NK-92 treated with Interleukin-12 subunit alpha and Interleukin-12 subunit beta, amount 100 ng/mL, for 24 hours (cell line): ENCODE measurements around the gene SDHB.
A peak's percentile ranks its signal among the peaks of the same experiment; 100 is the strongest.

ENCODE experiments used
- DNase-seq: peaks from one replicate; lab custom pipeline; 2025; lab: John Stamatoyannopoulos, UW

SDHB gene

DNA sequence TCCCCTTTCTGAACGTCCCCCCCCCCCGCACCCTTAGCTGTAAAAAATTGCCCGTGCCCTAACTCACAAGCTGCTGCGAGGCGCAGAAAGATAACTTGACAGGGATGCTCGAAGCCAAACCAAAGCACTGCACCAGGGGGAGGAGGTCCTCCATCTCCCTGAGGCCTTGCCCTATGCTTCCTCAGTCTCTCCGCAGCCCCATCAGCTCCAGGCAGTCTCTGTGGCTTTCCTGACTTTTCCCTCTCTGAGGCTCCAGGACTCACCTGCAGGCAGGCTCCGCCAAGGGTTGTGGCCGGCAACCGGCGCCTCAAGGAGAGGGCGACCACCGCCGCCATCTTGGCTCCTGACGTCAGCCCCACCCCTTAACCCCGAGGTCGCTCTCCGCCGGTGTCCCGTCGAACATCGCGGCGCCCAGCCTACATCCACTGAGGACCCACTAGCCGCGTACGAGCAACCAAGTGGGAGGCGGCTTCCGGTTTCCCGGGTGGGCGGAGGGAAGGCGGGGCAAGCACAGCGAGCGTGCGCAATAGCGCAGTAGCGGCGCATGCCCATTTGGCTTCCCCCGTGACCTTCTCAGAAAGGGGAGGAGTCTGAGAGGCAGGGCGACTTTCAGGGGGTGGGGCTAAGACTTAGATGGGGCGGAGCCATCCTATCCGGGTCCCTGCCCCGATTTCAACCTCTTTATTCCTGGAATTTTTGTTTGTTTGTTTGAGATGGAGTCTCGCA is at the start of gene SDHB:
SDHB (minus strand) TSS at position 348 of the 726 bp plus-strand sequence; CDS start at position 335, 13 bp downstream.
- peak; percentile 99 for DNase-seq

DNA sequence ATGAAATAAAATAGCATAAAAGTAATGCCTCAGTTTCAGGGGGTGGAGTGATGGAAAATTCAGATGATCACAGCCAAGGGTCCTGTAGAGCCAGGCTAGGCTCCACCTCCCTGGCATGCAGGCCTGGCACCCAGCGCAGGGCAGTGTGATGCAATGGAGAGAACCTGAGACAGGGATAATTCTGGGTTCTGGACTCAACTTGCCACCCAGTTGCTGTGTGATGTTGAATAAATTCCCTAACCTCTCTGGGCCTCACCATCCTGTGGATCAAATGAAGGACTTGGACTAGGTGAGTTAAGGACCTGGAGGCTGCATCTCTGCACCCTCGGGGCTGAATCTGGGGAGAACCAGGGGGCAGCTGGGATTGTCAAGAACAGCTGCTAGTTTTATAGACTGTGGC is 48.4 kb upstream of the SDHB start:
- DNase-seq: no peak

GRCh38 chr1:17101261-17101660 is 47.4 kb upstream of the SDHB start:
- DNase-seq: no peak

DNA sequence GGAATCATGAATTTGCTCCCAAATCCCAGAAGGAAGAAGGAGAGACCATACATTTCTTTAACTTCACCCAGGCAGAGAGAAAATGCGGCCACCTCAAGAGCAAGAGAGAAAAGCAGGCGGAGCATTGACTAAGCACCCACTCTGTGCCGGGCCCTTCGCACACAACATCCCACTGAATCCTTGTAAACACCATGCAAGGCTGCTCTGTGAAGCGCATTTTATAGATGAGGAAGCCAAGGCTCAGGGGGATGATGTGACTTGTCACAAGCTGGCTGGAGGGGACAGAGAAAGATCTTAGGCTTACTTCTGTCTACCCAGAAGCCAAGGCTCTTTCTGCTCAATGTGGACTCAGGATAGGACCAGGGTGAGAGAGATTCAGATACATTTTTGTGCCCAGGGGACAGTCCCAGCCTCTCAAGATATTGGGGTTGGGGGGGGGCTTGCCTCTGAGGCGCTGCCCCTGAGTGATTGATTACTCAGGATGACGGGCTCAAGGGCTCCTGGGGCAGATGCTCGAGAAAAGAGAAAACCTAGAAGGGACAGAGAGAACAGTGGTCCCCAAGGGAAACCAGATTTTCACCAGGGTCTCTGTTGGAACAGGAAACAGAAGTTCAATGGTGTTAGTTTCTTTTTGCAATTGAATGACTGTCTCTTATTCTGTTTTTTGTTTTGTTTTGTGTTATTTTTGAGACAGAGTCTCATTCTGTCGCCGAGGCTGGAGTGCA is 45.9 kb upstream of the SDHB start:
- peak; percentile 21 for DNase-seq

DNA sequence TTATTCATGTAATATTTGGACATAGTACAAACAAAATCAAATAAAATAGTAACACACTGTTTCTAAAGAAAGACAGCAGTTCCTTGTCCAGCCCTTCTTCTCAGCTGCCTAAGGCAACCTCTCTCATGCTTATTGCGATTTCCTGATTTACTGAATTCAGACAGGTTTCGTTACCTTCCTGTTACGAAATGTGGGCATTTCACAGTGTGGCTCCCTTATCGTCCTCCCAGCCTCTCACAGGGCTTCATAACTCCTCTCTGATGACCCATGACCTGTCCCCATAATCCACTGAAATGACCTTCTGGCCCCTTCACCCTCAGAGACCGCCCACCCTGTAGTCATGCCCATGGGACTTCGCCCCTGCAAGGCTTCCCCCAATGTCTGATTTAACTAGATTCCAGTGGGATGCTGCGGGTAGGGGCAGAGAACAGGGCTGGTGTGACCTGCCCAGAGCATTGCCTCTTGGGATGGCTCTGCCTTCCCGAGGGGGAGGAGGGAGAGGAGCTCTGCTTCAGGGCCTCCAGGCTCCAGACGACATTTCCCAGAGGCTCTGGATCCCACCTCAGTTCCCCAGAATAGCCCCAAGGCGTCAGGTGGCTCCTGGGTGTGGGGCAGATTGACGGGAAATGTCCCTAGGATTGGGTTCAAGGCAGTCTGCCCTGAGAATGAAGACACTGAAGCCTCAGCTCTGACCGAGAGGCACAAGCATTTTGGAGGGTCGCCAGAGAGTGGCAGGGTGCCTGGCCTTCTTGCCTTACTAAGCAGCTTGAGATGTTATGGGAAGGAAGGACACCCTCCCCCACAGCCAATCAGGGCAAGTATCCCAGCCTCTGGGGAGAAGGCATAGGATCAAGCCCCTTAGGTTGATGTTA is 44.9 kb upstream of the SDHB start:
- peak; percentile 33 for DNase-seq

DNA sequence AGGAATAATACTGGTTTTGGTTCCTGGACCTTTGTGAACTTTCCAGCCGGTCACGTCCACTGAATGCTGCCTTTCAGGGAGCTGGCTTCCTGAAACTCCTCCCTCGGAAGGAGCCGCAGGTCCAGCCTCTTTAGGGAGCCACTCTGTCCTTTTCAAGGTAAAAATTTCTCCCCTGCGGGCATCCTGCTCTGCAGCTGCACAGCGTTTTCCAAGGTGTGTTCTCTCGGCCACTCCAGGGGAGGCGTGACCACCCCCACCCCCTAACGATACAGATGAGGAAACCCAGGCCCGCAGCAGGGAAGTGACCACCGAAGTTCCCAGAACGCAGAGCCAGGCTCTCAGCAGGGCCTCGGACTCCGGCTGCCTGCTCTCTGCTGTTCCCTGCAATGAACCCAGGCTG is 44.0 kb upstream of the SDHB start:
- DNase-seq: no peak

GRCh38 chr1:17097147-17097546 is 43.3 kb upstream of the SDHB start:
- DNase-seq: no peak

DNA sequence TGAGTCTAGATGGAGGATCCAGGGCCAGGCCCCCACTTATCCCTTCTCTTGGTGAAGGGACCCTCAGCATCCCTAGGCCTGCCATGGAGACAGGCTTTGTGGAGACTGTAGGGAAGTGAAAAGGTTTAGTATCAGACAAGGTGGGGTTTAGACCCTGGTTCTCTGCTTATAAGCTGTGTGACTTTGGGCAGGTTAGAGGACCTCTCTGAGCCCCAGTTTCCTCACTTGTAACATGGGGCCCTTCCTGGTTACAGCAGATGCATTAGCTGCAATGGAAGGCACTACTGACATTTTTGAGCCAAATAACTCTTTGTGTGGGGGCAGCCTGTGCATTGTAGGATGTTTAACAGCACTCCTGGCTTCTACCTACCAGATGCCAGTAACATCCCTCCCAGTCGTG is 42.8 kb upstream of the SDHB start:
- no peak for DNase-seq

DNA sequence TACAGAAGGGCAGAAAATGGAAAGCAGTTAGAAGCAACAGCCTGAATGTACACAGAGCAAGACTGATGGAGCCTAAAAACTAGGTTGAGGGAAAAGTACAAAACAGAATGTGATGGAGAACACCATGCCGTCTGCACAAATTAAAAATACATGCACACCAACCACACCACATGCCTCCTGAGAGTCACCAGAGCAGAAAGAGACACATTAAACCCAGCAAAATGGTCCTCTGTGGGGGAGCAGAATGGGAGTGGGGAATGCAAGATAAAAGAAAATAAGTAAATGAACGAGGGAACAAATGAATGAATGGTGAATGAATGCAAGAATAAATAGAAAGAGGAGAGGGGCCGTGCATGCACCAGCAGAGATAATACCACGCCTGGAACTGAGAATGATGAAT is 41.3 kb upstream of the SDHB start:
- DNase-seq: no peak

DNA sequence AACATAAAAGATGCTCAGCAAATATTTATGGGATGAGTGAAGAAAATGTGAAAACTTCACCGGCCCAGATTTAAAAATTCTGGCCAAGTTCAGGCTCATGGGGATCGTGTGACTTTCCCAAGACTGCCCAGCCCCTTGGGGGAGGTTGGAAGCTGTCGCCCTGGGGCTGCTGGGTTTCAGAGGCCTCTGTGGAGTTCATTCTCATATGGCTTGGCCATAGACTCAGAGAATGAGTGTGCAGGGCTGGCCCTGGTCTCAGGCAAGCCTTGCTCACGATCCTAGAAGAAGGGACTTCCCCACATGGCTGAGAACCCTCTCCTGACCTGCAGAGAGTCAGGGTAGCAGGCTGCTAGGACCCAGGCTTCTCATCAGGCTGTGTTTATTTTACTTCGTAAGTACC is 40.8 kb upstream of the SDHB start:
- no peak for DNase-seq

DNA sequence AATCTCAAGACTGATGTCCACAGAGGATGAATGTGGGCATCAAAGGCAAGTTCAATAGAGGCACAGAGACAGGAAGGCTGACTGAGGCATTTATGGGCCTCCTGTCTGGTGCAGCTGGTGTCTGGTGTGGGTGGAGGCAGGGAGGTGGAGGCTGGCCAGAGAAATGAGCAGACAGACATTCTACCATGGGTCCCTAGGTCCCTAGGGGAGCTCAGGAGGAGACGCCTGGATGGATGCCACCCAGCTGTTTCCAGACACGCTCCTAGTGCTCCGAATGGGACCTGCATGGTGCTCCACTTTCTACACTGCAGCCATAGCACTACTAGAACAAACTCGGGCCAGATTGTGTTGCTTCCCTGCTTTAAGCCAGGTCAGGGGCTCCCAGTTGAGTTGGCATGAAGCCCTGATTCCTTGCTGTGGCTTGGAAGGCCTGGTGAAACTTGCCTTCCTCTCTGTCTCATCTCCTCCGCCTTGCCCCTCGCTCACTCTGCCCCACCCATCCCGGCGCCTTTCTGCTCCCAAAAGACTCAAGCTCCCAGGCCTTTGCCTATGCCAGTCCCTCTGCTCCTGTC is 40.1 kb upstream of the SDHB start:
- no peak for DNase-seq

DNA sequence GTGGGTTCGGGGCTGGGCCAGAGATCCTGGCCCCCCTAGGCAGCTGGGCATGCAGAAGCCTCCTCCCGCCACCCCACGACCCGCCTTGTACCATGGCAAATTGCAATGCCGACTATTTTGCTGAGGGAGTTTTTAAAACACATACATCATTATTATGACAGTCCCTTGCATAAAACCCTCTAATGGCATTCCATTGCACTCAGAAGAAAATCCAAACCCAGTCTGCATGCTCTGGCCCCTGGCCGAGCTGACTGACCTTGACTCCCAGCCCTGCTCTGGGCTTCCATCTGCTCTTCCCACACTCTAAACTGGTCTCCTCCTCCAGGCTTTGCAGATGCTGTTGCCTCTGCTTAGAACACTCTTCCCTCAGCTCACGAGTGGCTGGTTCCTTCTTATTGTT is 37.4 kb upstream of the SDHB start:
- DNase-seq: no peak

GRCh38 chr1:17089506-17089905 is 35.7 kb upstream of the SDHB start:
- DNase-seq: no peak

DNA sequence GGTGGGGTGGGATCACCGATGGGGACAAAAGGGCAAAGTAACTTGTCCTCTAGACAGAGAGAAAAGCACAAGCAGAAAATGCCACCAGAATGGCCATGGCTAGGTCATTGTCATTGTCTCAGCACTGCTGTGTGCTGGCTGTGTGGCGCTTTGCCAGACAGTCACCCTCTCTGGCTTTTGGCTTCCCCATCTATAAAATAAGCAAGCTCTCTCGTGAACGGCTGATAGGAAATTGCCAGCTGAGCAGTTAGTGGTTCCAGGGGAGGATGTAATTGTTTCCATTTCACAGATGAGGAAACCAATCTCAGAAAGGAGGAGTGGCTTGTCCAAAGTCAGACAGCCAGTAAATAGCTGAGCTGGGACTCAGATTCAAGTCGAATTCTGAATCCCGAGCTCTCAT is 32.9 kb upstream of the SDHB start:
- DNase-seq: no peak

DNA sequence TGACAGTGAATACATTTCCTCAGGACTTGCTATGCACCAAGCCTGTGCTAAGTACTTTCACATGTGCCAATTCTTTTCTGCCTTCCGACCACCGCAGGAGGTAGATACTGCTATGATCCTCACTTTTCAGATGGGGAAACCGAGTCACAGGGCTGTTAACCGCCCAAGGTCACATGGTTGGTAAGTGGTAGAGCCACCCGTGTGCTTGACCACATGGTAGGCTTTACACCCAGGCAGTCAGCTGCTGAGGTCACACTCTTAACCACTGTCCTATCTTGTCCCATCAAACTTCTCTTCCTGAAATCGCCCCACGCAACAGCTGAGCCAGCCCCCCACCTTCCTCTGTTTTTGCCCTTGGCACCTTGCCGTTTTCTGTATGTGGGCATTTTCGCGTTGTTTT is 31.0 kb upstream of the SDHB start:
- no peak for DNase-seq

- no peak for DNase-seq
These were observed 28.9 kb upstream of the SDHB start for GRCh38 chr1:17082761-17083160.

DNA sequence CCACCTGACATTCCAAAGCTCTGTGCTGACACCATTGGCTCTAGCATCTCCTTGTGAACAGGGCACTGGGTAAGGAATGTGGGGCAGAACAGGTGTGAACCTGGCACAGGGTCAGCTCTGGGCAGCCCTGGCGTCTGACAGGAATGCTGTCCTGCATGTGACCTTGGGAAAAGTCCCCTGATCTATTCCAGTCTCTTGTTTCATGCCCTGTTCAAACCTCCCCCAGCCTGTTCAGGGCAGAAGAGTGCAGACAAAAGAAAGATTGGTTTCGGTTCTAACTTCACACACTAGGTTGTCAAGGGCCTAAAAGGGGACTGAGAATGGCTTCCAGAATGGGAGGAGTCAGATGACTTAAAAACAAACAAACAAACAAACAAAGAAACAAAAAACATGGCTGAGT is 27.6 kb upstream of the SDHB start:
- DNase-seq: no peak

DNA sequence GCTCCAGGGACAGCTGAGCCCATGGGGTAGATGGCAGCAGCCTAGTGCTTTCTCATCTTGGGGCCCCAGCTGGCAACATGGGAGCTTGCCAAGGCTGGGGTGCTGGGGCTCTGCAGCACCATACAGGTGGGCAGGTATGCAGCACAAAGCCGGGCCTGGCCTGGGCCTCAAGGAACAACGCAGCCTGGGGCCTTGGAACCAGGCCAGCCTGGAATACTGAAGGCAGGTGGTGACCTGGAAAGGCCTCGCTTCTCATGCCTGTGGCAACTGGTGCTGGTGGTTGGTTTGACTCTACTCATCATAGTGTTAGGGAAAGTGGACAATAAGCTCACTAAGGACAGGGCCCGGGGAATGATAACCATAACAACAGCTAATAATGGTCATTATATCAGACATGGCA is 27.0 kb upstream of the SDHB start:
- no peak for DNase-seq

DNA sequence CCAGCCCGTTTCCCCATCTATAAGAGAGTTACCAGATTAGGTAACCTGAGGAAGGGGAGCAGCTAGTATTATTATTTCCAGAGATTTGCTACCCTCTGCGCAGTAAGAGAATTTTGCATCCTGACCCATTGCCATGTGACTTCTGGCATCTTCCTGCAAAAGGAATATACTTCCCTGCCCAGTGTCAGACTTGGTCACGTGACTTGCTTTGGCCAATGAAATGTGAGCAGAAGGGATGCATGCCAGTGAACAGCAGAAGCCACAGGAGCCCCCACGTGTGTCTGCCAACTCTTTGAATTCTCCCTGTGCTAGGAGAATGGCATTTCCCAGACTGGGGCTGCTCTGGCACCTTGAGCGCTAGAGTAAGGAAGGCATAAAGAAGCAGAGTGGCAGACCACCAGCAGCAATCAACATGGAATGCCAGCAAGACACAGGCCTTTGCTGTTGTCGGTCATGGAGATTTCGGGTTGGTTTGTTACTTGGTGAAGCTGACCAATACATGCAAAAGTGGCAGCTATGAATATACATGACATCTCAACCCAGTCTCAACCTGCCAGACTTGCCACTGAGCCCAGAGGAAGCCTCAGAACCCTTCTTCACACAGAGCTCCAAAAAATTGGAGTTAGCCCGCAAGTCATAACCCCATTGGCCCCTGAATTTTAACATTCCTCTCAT is 26.4 kb upstream of the SDHB start:
- DNase-seq: no peak

DNA sequence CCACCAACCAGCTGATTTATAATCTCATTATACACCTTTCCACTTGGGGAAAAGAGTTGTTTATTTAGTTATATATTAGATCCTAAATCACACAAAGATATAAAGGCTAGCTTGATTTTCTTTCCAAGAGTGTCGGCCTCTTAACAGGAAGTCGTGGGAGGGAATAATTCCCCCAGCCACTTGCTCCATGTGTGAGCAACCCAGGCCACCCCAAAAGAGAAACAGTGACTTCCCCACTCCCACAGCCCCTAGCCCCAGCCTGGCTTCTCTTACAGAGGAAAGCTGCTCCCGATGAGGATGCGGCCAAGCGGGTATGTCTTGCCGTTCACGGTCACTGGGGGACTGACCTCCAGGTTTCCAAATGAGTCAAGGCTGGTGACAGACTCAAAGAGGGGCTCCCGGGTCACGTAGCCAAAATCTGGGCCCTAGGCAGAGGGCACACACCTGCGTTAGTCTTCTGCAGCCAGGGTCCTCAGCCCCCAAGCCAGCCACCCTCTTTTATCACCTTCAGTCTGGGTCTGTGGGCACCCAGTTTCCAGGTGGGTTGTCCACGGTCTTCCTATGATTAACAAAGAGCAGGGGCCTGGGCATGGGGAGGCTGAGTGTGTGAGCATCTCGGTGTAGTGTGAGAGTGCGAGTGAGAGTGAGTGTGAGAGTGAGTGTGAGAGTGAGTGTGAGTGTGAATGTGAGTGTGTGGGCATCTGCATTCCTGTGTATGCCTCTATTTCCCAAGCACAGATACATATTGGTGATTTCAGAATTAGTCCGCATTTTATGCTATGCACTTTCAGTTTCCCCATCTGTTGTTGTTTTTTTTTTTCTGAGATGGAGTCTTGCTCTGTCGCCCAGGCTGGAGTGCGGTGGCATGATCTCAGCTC is 25.4 kb upstream of the SDHB start:
- DNase-seq: no peak
